GM12872 (cell line): ENCODE data around the gene VTI1A.

Experiments
- TF ChIP-seq, protein P1 (sequence below): IDR thresholded peaks from 3 replicates; pipeline ENCODE4 v1.5.1; 2011; ENCODE audit warnings: low read depth, mild to moderate bottlenecking, low read length, moderate library complexity; ENCODE audit not compliant: insufficient read depth

The VTI1A gene

DNA sequence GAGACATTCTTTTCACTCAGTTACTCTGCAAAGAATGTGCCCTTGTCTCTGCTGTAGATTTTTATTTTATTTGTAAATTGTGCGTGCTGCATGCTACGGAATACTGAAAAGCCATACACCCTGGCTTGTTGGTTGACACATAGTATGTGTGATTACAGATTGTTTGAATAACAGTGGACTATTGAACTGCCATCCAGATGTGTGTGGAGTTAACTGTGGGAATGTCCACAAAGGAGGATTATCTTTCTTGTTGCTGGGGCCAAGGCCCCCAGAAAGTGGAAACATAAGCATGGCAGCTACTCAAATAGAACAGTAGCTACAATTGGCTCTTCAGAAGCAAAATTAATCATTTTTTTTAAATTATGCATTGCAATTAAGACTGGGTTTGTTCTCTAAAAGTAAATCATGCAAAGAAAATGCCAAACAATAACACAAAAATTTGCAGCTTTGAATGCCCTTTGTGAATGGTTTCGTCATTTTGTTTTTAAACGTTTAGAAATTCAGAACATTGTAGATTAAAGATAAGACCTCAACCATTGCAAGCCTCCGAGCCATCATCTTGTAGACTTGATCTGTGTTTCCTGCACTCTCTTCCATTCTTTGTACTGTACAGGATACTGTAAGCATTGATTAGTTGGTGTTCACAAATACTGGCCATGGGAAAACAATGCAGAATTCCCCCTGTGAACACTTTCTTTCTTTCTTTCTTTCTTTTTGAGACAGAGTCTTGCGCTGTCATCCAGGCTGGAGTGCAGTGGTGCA, 292.8 kb downstream of the VTI1A start:
- TF ChIP-seq, protein P1, sequence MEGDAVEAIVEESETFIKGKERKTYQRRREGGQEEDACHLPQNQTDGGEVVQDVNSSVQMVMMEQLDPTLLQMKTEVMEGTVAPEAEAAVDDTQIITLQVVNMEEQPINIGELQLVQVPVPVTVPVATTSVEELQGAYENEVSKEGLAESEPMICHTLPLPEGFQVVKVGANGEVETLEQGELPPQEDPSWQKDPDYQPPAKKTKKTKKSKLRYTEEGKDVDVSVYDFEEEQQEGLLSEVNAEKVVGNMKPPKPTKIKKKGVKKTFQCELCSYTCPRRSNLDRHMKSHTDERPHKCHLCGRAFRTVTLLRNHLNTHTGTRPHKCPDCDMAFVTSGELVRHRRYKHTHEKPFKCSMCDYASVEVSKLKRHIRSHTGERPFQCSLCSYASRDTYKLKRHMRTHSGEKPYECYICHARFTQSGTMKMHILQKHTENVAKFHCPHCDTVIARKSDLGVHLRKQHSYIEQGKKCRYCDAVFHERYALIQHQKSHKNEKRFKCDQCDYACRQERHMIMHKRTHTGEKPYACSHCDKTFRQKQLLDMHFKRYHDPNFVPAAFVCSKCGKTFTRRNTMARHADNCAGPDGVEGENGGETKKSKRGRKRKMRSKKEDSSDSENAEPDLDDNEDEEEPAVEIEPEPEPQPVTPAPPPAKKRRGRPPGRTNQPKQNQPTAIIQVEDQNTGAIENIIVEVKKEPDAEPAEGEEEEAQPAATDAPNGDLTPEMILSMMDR: no peak

DNA sequence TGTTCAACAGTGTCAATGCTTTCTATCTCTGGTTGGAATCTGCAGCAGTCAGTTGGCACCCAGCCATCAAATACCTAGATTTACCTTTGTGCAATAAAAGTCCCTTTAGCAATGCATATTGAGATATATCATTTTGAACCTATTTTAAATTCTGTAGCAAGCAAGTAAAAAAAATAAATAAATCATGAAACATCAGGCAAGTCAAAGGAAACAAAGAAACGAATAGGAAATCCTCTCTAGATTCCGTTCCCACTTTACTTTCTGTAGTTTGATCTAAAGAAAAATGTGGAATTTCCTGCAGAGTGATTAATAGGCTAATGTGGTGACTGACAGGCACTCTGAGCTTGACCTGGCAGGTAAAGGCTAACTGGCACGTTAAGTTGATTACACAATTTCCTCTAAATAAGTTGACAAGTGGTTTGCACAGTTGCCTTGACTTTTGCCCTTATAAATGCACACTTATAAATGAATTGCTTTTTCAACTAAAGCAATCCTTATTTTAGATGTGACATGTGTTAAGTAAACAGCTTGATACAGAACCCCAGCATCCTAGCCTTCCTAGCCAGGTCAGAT, 294.9 kb downstream of the VTI1A start:
- TF ChIP-seq, protein P1: no peak

DNA sequence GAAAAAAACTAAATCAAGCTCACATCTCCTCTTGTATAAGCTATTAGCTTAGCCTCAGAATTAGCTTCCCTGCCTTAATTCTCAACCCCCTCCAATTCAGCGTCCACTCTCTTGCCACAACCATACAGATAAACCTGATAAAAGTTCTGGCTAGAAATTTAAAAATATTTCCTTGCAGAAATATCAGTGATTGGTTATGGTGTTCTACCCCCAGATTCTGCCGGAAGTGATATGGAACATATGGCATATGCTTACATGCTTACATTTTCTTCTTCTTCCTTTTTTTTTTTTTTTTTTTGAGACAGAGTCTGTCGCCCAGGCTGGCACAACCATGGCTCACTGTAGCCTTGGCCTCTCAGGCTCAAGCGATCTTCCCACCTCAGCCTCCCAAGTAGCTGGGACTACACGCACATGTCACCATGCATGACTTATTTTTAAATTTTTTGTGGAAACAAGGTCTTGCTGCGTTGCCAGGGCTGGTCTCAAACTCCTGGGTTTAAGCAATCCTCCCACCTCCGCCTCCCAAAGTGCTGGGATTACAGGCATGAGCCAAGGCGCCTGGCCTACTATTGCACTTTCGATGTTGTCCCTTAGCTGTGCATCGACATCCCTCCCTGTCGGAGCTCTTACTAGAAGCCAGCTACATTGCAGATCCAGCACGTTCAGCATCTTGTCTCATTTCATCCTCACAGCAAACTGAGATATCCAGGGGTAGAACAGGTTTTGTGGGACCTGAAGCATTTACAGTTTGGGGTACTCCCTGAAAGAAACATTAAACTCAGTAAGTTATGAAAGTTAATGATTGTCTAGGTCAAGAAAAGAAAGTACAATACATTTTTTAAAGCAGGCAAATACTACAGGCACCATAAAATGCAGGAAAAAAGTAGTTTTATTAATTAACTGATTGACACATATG, 297.4 kb downstream of the VTI1A start:
- TF ChIP-seq, protein P1: no peak

DNA sequence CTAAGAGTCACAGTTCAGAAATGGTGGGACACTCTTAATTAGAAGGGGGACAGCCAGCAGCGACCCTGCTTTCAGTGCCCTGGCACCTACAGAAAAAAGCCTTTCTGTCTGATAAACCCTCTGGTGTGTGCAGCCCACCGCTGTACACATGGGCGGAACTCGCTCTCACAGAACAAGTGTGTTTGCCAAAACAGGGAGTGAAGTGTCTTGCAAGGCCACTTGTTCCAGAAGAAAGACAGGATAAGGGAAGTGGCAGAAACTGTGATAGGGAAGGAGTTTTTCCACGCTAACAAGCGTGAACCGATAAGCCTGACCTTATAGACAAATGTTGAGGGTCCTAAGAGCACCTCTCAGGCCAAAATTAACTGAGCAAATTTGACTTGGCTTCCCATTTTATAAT, 299.3 kb downstream of the VTI1A start:
- TF ChIP-seq, protein P1: no peak

DNA sequence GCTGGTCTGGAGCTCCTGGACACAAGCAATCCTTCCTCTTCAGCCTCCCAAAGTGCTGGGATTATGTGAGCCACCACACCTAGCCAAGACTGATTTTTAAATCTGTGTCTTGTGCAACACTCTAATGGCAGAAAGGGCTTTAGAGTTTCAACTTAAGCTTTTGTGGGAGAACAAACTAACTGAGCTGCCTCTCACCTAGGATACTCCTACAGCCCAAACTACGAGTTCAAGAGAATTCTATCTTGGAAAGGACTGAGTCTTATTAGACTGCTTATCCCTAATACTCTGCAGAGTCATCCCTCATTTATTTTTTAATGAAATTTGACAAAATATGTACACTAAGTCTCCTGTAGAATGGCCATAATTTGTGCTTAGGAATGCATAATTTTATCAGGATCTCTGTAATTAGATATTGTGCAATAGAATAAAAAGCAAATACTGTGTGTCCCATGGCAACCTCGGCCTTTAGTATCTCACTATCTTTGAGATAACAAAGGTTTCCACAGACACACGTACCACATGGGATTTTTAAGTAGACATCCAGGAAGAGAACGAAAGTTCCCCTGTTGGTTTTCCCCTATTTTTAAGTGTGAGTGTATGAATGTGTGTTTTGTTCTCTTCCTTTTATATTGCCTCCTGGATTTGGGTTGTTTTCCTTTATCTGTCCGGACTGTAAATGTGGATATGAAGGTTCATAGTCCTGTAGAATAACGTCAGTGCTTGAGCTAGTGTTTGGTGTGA, 303.6 kb downstream of the VTI1A start:
- TF ChIP-seq, protein P1: no peak

DNA sequence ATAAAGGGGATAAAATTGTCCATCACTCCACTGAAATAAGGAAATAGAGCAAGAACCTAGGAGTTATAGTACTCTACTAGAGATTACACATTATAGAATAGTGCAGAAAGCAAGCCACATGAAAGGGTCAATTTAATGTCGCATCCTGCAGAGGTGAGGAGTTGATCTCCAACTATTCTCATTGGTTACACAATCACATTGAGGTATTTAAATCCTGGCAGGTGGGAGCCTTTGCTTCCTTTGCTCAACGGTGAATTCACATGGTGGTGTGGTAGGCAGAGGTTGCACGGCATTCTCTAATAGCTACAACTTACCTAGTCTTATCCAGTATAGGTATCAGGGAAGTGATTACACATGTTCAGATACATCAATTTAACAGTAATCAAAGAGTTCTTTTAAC, 304.6 kb downstream of the VTI1A start:
- TF ChIP-seq, protein P1: no peak

DNA sequence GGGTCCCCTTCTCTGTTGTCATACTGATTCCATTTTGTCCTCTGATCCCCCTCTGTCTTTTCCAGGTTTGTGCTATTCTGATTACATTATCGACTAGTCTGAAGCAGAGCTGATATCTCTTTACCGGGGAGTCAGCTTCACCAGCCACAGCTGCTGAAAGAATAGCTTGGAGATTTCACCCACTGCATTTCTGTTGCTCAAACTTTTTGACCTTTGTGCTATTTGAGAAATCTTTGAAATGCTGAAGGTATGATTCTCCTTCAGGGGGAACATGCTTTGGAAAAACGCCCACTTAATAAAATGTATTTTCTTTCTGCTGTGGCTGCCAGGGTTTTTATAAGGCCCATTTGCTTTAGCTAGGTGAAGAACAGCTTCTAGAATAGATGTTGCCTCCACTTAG, 305.3 kb downstream of the VTI1A start:
- TF ChIP-seq, protein P1: no peak
